ENCODE measurements around the gene NSD1. TPM values are rescaled to one million over a fixed set of nuclear protein-coding genes. Genes with fewer than 3 reads are reported as not detected.

NSD1 gene
- total and polyA plus RNA-seq, 2 of the 8 experiments (the other 6 are each of a cell fraction or from before 2014, with no cell fraction given), result 22.8 to 168 TPM

GRCh38 chr5:177178733-177179304, 45.2 kb downstream of the NSD1 start:
- CTCF ChIA-PET (ENCODE audit: partially characterized antibody), result no interaction called here

More at GRCh38 chr5:177178733-177179304, 45.2 kb downstream of the NSD1 start:
- 95% methylated on average over 3 of the region's 3 CpGs; no CpG with 5 or more reads in 1 of the 2 experiments for WGBS, 2 experiments (ENCODE audit: extremely low coverage in 1 of 2, insufficient coverage in 1 of 2, insufficient read length in 1 of 2, insufficient replicate concordance in 2 of 2, low coverage in 1 of 2, low lambda C conversion rate in 2 of 2, missing lambda C conversion rate in 1 of 2)
- peaks cover 0 to 7% (median 0%) of the 10 kb centered on the region in 4 experiments; a peak in 4 of 8 replicates for H3K36me3 ChIP-seq (ENCODE audit: control insufficient read depth in 2 of 4, insufficient read depth in 4 of 4, low read length in 3 of 4)
- no peak overlapping the region for H4K8ac ChIP-seq (ENCODE audit: extremely low read depth, insufficient read depth, low read length)
- H2AFZ ChIP-seq (ENCODE audit: low read length), result no peak overlapping the region
- H3K4me3 ChIP-seq (ENCODE audit: extremely low read depth in 1 of 4, insufficient read depth in 2 of 4, low read depth in 3 of 4, low read length in 4 of 4), result no peak overlapping the region
- H2AK5ac ChIP-seq (ENCODE audit: low read depth, low read length), result no peak overlapping the region
- no peak overlapping the region for H2BK5ac ChIP-seq (ENCODE audit: low read depth, low read length)
- no peak overlapping the region for H2BK15ac ChIP-seq (ENCODE audit: low read length)
- H3K18ac ChIP-seq (ENCODE audit: extremely low read depth, low read length), result no peak overlapping the region
- no peak overlapping the region for H2BK12ac ChIP-seq (ENCODE audit: low read depth, low read length)
- H3K79me1 ChIP-seq (ENCODE audit: low read depth, low read length), result no peaks in the 10 kb centered on the region; the same call in 1 of the 2 replicates
- H3K14ac ChIP-seq (ENCODE audit: insufficient read length), result no peak overlapping the region
- no peak overlapping the region for H3K4ac ChIP-seq (replicated peaks; ENCODE audit: insufficient read length, low read depth, low read length)
- H2BK120ac ChIP-seq (replicated peaks; ENCODE audit: low read depth, low read length), result no peak overlapping the region
- no peak overlapping the region for H3K9ac ChIP-seq (replicated peaks in 1 of 4; ENCODE audit: extremely low read depth in 1 of 4, low read depth in 3 of 4, low read length in 3 of 4)
- H3K79me2 ChIP-seq (ENCODE audit: control insufficient read depth in 1 of 2, insufficient read depth in 2 of 2, low read length in 2 of 2), result peaks cover 0 to 93% of the 10 kb centered on the region in 2 experiments
- H4K20me1 ChIP-seq (replicated peaks in 1 of 2; ENCODE audit: control insufficient read depth in 1 of 2, insufficient read depth in 2 of 2, low read length in 2 of 2), result peaks cover 3 to 8% of the 10 kb centered on the region in 2 experiments
- no peak overlapping the region for H2BK20ac ChIP-seq (ENCODE audit: low read length)
- H3K9me3 ChIP-seq (ENCODE audit: insufficient read depth in 2 of 2, low read depth in 1 of 2, low read length in 1 of 2), result no peaks in the 10 kb centered on the region
- POLR2A ChIA-PET (ENCODE audit: partially characterized antibody), result interaction anchor here (1.2 to 2.9 kb wide), 7 partner anchors 10 to 45 kb away, joined by 3 to 12 read pairs (median 4); partner anchors contain the start of gene NSD1
- H3K27me3 ChIP-seq (replicated peaks in 1 of 4; ENCODE audit: control insufficient read depth in 3 of 4, extremely low read depth in 1 of 4, insufficient read depth in 3 of 4, low read length in 3 of 4), result no peaks in the 10 kb centered on the region
- no peaks in the 10 kb centered on the region for H3K4me1 ChIP-seq (replicated peaks in 1 of 4; ENCODE audit: control insufficient read depth in 3 of 4, insufficient read depth in 4 of 4, low read length in 3 of 4)
- no peaks in the 10 kb centered on the region for H3K23me2 ChIP-seq (ENCODE audit: low read depth, low read length)
- H3K23ac ChIP-seq (ENCODE audit: insufficient read length), result no peak overlapping the region
- no peak for TF ChIP-seq TAF1 (IDR thresholded peaks at IDR 0.05; ENCODE audit: low read depth, low read length)
- no peak for TF ChIP-seq SIX5 (IDR thresholded peaks at IDR 0.05; ENCODE audit: low read depth, low read length)
- no peak for TF ChIP-seq SUZ12 (IDR thresholded peaks at IDR 0.05; ENCODE audit: low read length)
- TF ChIP-seq TBP (IDR thresholded peaks at IDR 0.05; ENCODE audit: low read depth, low read length), result no peak
- no peak overlapping the region for H3K56ac ChIP-seq (replicated peaks; ENCODE audit: insufficient read length, low read depth, low read length)
- FAIRE-seq (no peak), DNase-seq (ENCODE audit: low read depth in 1 of 2, low spot score in 2 of 2) (no peak)
- no peak overlapping the region for H3K27ac ChIP-seq (ENCODE audit: low read depth, low read length)
- no peak overlapping the region for H4K91ac ChIP-seq (replicated peaks; ENCODE audit: insufficient read length, low read length)
- H3K4me2 ChIP-seq (ENCODE audit: insufficient read depth in 1 of 2, low read depth in 2 of 2, low read length in 2 of 2), result no peak overlapping the region
- H4K5ac ChIP-seq (ENCODE audit: insufficient read length, low read depth, low read length), result no peak overlapping the region
